Astrocyte (in vitro differentiated cells and primary cell): ENCODE results near the gene PNPLA5. TPM values are rescaled to one million over a fixed set of nuclear protein-coding genes. Genes with fewer than 3 reads are reported as not detected.
A peak's percentile ranks its signal among the peaks of the same experiment; 100 is the strongest.

Source experiments
- DNase-seq: peaks from one replicate; pipeline ENCODE4 v3.0.0-alpha.2; 2010; ENCODE audit warnings: low read depth
- FAIRE-seq: peaks from 2 replicates; lab custom pipeline; 2011; peaks lifted over from hg19 to GRCh38; lab: Jason Lieb, UNC
- H2AFZ ChIP-seq: 2 replicates; pipeline ENCODE4 v1.6.0; 2012; ENCODE audit warnings: low read depth, low read length, inconsistent platforms
- H3K27ac ChIP-seq: 2 replicates; pipeline ENCODE4 v1.5.1; 2011; ENCODE audit warnings: low read depth, low read length, inconsistent platforms
- H3K27me3 ChIP-seq: 2 replicates; pipeline ENCODE4 v1.6.0; 2011; ENCODE audit warnings: low read length, inconsistent platforms; ENCODE audit not compliant: insufficient read depth
- H3K36me3 ChIP-seq: 2 replicates; pipeline ENCODE4 v1.5.1; 2011; ENCODE audit warnings: low read length, inconsistent platforms; ENCODE audit not compliant: insufficient read depth
- H3K4me1 ChIP-seq: 2 replicates; pipeline ENCODE4 v1.5.1; 2011; ENCODE audit warnings: low read length, inconsistent platforms; ENCODE audit not compliant: insufficient read depth
- H3K4me2 ChIP-seq: 2 replicates; pipeline ENCODE4 v1.6.0; 2012; ENCODE audit warnings: low read length, inconsistent platforms
- H3K4me3 ChIP-seq: 2 replicates; pipeline ENCODE4 v1.5.1; 2011; ENCODE audit warnings: low read depth, mild to moderate bottlenecking, low read length, inconsistent platforms; ENCODE audit not compliant: insufficient read depth
- H3K79me2 ChIP-seq: 2 replicates; pipeline ENCODE4 v1.6.0; 2012; ENCODE audit warnings: mild to moderate bottlenecking, low read length, inconsistent platforms; ENCODE audit not compliant: insufficient read depth
- H3K9ac ChIP-seq: 2 replicates; pipeline ENCODE4 v1.6.0; 2012; ENCODE audit warnings: mild to moderate bottlenecking, low read length, inconsistent platforms
- H3K9me3 ChIP-seq: 2 replicates; pipeline ENCODE4 v1.5.1; 2012; ENCODE audit warnings: low read depth, mild to moderate bottlenecking, low read length, inconsistent platforms; ENCODE audit not compliant: insufficient read depth
- H4K20me1 ChIP-seq: 2 replicates; pipeline ENCODE4 v1.6.0; 2012; ENCODE audit warnings: low read length, inconsistent platforms; ENCODE audit not compliant: insufficient read depth
- H3K27ac Mint-ChIP-seq: one replicate; pipeline ENCODE4 v1.8.0; 2021; ENCODE audit warnings: mild to moderate bottlenecking, mixed read lengths; ENCODE audit not compliant: unreplicated experiment
- H3K27me3 Mint-ChIP-seq: one replicate; pipeline ENCODE4 v1.8.0; 2021; ENCODE audit warnings: low read depth, mixed read lengths; ENCODE audit not compliant: unreplicated experiment
- H3K36me3 Mint-ChIP-seq: one replicate; pipeline ENCODE4 v1.8.0; 2021; ENCODE audit warnings: low read depth, mixed read lengths; ENCODE audit not compliant: unreplicated experiment
- H3K4me1 Mint-ChIP-seq: one replicate; pipeline ENCODE4 v1.8.0; 2021; ENCODE audit warnings: low read depth, mixed read lengths; ENCODE audit not compliant: unreplicated experiment
- H3K4me3 Mint-ChIP-seq: one replicate; pipeline ENCODE4 v1.8.0; 2021; ENCODE audit warnings: mild to moderate bottlenecking, moderate library complexity, mixed read lengths; ENCODE audit not compliant: unreplicated experiment
- H3K9me3 Mint-ChIP-seq: one replicate; pipeline ENCODE4 v1.8.0; 2021; ENCODE audit warnings: mild to moderate bottlenecking, mixed read lengths; ENCODE audit not compliant: unreplicated experiment
- CTCF ChIP-seq: IDR thresholded peaks from 2 replicates; pipeline ENCODE4 v1.5.1; 2011; ENCODE audit warnings: low read depth, mild to moderate bottlenecking, inconsistent platforms, low read length, moderate library complexity; ENCODE audit not compliant: insufficient read depth
- EZH2 ChIP-seq: IDR thresholded peaks from 2 replicates; pipeline ENCODE4 v1.6.1; 2012; ENCODE audit warnings: mild to moderate bottlenecking, low read length, inconsistent platforms; ENCODE audit not compliant: insufficient read depth
- total RNA-seq: library from RNA; stranded (reverse); gene quantifications from 2 replicates; pipeline ENCODE4 v1.2.1, GENCODE V29; 2021

Gene PNPLA5
- total RNA-seq, 1 donor from 2014 or later: not detected

- Histone ChIP-seq H3K4me1 (no peaks in the 10 kb centered on the region), H3K9ac (no peak overlapping the region), H3K36me3 (no peaks in the 10 kb centered on the region), H3K4me2 (no peak overlapping the region), H3K27ac (no peak overlapping the region), H4K20me1 (peaks cover 63% of the 10 kb centered on the region), H3K9me3 (no peaks in the 10 kb centered on the region), H3K27me3 (peaks cover 4% of the 10 kb centered on the region), H3K79me2 (no peaks in the 10 kb centered on the region), H3K4me3 (no peak overlapping the region), H2AFZ (no peak overlapping the region)
- no peak overlapping the region for H3K4me3 Mint-ChIP-seq
- peaks cover 2% of the 10 kb centered on the region for H3K36me3 Mint-ChIP-seq
- peaks cover 17% of the 10 kb centered on the region for H3K27me3 Mint-ChIP-seq
- peaks cover 6% of the 10 kb centered on the region for H3K4me1 Mint-ChIP-seq
- TF ChIP-seq CTCF: no peak
- no peak for TF ChIP-seq EZH2
- FAIRE-seq (no peak), DNase-seq (no peak)
- H3K9me3 Mint-ChIP-seq: no peaks in the 10 kb centered on the region
- H3K27ac Mint-ChIP-seq: no peak overlapping the region
Measured at GRCh38 chr22:43849731-43850130, 42.1 kb downstream of the PNPLA5 start.

- peaks cover 6% of the 10 kb centered on the region for H3K4me1 Mint-ChIP-seq
Measured at GRCh38 chr22:43848366-43849171, 43.2 kb downstream of the PNPLA5 start.

More at GRCh38 chr22:43848366-43849171, 43.2 kb downstream of the PNPLA5 start:
- H3K4me3 Mint-ChIP-seq: no peak overlapping the region
- no peak overlapping the region for H3K27ac Mint-ChIP-seq
- TF ChIP-seq CTCF: peak; percentile 27
- TF ChIP-seq EZH2: no peak
- Histone ChIP-seq H4K20me1 (peaks cover 53% of the 10 kb centered on the region), H3K36me3 (no peaks in the 10 kb centered on the region), H3K9me3 (no peaks in the 10 kb centered on the region), H3K27me3 (peaks cover 4% of the 10 kb centered on the region), H3K27ac (no peak overlapping the region), H3K4me1 (no peaks in the 10 kb centered on the region), H3K9ac (no peak overlapping the region), H3K4me2 (no peak overlapping the region), H2AFZ (no peak overlapping the region), H3K79me2 (no peaks in the 10 kb centered on the region), H3K4me3 (no peak overlapping the region)
- DNase-seq (peak; percentile 10), FAIRE-seq (no peak)
- no peaks in the 10 kb centered on the region for H3K9me3 Mint-ChIP-seq
- peaks cover 2% of the 10 kb centered on the region for H3K36me3 Mint-ChIP-seq
- peaks cover 15% of the 10 kb centered on the region for H3K27me3 Mint-ChIP-seq
